HEK293 (cell line): Measurements from ENCODE around the gene SLC22A31.

Experiments used
- MYNN ChIP-seq: fragments of 450-650 bp; formaldehyde crosslinking; IDR thresholded peaks from 2 replicates; pipeline ENCODE4 v1.5.1; 2016; ENCODE audit warnings: missing biosample characterization, missing genetic modification characterization, borderline replicate concordance
- OSR2 ChIP-seq: fragments of 450-650 bp; formaldehyde crosslinking; IDR thresholded peaks from 2 replicates; pipeline ENCODE4 v1.5.1; 2016; ENCODE audit warnings: missing biosample characterization, missing genetic modification characterization
- PBX3 ChIP-seq: sonication (generic); formaldehyde crosslinking; IDR thresholded peaks from 2 replicates; pipeline ENCODE4 v1.8.1; 2022; ENCODE audit warnings: mild to moderate bottlenecking, moderate library complexity, missing genetic modification reagents
- ZFP41 ChIP-seq: fragments of 450-650 bp; formaldehyde crosslinking; IDR thresholded peaks from 2 replicates; pipeline ENCODE4 v1.5.1; 2016; ENCODE audit warnings: missing biosample characterization, missing genetic modification characterization, borderline replicate concordance
- ZNF112 ChIP-seq: fragments of 450-650 bp; formaldehyde crosslinking; IDR thresholded peaks from 2 replicates; pipeline ENCODE4 v1.5.0; 2017; ENCODE audit warnings: missing biosample characterization, missing genetic modification characterization
- ZNF184 ChIP-seq: fragments of 450-650 bp; IDR thresholded peaks from 2 replicates; pipeline ENCODE4 v1.5.1; 2018; ENCODE audit warnings: missing biosample characterization, mild to moderate bottlenecking, missing genetic modification characterization
- ZNF629 ChIP-seq: fragments of 450-650 bp; formaldehyde crosslinking; IDR thresholded peaks from 2 replicates; pipeline ENCODE4 v1.5.1; 2017; ENCODE audit warnings: missing biosample characterization, missing genetic modification characterization
- ZNF768 ChIP-seq: fragments of 450-650 bp; formaldehyde crosslinking; IDR thresholded peaks from 2 replicates; pipeline ENCODE4 v1.5.1; 2018; ENCODE audit warnings: missing biosample characterization, mild to moderate bottlenecking, missing genetic modification characterization
- ZNF792 ChIP-seq: fragments of 450-650 bp; formaldehyde crosslinking; IDR thresholded peaks from 2 replicates; pipeline ENCODE4 v1.5.1; 2016; ENCODE audit warnings: missing biosample characterization, missing genetic modification characterization
- TF ChIP-seq, protein P1 (sequence below): fragments of 450-650 bp; formaldehyde crosslinking; IDR thresholded peaks from 2 replicates; pipeline ENCODE4 v1.5.1; 2016; ENCODE audit warnings: missing biosample characterization, missing genetic modification characterization

GRCh38 chr16:89222931-89223330 lies 22.6 kb upstream of the SLC22A31 start:
- TF ChIP-seq, protein P1, sequence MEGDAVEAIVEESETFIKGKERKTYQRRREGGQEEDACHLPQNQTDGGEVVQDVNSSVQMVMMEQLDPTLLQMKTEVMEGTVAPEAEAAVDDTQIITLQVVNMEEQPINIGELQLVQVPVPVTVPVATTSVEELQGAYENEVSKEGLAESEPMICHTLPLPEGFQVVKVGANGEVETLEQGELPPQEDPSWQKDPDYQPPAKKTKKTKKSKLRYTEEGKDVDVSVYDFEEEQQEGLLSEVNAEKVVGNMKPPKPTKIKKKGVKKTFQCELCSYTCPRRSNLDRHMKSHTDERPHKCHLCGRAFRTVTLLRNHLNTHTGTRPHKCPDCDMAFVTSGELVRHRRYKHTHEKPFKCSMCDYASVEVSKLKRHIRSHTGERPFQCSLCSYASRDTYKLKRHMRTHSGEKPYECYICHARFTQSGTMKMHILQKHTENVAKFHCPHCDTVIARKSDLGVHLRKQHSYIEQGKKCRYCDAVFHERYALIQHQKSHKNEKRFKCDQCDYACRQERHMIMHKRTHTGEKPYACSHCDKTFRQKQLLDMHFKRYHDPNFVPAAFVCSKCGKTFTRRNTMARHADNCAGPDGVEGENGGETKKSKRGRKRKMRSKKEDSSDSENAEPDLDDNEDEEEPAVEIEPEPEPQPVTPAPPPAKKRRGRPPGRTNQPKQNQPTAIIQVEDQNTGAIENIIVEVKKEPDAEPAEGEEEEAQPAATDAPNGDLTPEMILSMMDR: no peak
- TF ChIP-seq ZFP41 (tag by site-specific recombination): no peak
- no peak for TF ChIP-seq ZNF112
- TF ChIP-seq MYNN (tag by site-specific recombination): no peak
- TF ChIP-seq ZNF768 (tag by site-specific recombination): no peak
- no peak for TF ChIP-seq PBX3 (CRISPR knock-in tag)
- no peak for TF ChIP-seq OSR2 (tag by site-specific recombination)
- no peak for TF ChIP-seq ZNF792 (tag by site-specific recombination)
- no peak for TF ChIP-seq ZNF184
- TF ChIP-seq ZNF629 (tag by site-specific recombination): no peak
